HG02798 (cell line): ENCODE measurements around the gene KATNIP.
"Not testable (repeated sequence)": the region's sequence is repeated elsewhere in the genome, so short reads cannot be mapped to it uniquely, and the experiment has no call there.

ENCODE experiments used
- ATAC-seq: cut with Tn5 transposase; IDR thresholded peaks from one replicate; pipeline ENCODE4 v1.9.1; 2021; ENCODE audit warnings: mild to moderate bottlenecking; ENCODE audit not compliant: unreplicated experiment, poor library complexity

KATNIP gene

DNA sequence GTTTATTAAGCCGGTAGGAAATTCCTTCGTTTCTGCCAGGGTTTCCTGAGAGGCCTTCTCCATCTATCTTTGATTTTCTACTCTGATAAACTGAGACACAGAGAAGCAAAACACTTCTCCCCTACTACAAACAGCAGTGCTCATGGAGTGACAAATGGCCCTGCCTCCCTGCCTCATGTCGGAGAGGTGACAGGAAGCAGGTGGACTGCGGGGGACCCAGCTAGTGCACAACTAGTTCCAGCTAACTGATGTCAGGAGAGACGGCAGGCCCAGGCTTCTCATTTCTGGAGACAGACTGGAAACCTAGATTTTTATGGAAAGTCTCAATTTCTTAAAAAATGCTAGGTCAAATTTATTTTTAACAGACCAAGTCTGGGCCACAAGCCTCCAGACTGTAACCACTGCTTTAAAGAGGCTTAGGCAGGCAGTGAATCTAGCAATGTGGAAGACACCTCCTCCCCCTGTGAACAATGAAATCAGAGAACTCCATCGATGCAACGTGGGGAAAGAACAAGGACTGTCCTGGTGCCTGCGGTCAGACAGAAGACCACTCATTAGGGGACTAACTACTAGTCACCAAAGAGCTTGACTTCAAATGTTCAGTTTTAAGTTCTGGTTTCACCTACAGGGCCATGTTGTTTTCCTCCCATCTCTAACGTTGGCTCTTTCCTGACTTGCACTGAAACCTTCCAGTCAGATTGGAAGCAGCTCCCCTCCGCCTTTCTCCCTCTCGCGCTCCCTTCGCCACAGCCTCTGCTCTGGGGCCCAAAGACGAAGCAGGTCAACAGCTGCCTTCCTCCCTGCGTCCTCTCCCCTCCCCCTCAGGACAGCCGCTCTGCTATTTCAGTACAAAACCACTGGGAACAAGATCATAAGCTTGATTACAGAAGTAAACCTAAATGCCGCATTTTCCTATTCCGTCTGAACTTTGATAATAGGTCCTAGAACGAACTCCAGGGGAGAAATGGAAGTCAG is 17.8 kb upstream of the KATNIP start:
- ATAC-seq = no peak

DNA sequence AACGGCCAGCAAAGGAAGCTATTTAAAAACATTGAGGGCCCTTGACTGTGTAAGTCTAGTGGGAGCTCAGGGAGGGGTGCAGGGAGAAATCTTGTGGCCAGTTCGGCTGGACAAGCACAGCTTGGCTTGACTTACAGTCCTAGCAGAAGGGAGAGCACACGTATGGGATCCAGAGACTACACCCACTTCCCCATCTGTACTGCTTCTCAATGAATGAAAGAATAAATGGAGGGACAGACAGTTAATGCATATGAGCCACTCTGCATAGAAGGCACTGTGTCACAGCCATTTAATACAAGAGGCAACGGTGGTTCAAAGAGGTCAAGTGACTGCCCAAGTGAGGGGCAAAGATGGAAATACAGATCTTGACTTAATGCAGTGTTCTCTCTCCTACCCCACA is 15.7 kb upstream of the KATNIP start:
- no peak for ATAC-seq

DNA sequence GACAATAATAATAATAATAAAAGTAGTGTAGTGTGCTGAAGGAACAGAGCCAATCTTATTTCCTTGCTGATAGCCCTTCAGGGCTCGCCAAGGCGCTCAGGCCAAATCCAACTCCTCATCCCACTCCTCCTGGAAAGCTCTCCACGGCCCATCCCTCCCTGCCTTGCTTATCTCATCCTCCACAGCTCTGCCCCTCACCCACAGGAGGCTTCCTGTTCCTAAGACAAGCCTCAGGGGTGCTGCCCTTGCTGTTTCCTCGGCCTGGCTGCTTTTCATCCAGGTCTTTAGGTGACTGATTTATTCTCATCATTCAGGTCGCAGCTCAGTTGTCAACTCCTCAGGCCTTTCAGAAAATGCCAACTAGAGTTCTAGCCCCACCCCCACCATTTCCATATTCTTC is 11.4 kb upstream of the KATNIP start:
- ATAC-seq = no peak

DNA sequence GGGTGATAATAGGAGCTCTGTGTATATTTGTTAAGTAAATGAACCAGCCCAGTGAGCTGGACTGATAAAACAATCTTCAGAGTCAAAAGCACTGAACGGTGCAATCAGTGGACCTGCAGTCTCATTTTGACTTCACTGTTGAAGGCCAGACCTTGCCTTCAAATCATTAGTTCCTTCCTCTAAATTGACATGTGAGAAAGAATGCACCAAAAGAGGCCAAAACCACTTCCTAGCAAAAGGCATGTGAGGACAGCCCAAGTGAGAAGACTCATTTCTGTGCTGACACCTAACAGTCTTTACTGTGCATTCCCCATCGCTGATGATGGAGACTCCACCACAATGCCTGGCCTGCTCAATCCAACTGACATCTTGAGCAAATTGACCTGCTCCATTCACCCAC is 10.8 kb upstream of the KATNIP start:
- ATAC-seq = no peak

DNA sequence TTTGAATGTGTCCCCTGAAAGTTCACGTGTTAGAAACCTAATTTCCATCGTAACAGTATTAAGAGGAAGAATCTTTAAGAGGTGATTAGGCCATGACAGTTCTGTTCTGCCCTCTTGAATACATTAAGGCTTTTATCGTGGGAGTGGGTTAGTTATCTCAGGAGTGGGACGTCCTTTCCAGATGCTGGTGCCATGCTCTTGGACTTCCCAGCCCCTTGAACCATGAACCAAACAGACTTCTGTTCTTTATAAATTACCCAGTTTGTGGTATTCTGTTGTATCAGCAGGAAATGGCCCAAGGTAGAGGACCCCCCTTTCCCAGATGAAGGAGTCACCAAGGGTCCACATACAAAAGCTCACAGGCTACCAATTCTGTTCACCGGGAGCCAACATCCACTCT is 10.3 kb upstream of the KATNIP start:
- ATAC-seq = no peak

DNA sequence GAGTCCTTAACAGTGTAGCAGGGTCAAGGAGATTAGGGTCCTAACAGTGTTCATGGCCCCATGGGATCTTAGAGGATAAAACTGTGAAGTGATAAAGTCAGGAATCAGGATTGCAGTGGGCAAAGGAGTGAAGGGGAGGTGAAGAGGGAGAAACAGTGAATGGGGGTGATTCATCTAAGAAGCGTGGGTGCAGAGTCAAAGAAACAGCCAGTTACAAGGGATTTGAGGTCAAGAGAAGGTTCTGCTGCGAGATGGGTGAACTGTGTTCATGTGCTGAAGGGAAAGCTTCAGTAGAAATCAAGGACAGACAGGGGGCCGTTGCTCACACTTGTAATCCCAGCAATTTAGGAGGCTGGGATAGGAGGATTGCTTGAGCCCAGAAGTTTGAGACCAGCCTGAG is 6.1 kb upstream of the KATNIP start:
- no peak for ATAC-seq

DNA sequence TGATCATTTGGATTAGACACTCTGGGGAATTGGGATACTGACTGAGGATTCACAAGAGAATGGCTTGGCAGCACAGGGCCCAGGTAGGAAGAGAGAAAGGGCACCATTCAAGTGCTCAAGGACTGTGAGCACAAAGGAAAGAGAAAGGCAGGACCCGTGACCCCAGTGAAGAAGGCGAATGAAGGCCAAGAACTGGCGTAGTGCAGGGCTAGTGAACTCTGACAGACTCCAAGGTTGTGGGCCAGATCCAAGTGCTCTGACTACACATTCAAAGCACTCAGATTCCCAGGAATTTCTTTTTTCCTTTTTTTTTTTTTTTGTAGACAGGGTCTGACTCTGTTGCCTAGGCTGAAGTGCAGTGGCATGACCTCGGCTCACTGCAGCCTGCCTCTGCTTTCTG is 5.3 kb upstream of the KATNIP start:
- ATAC-seq = no peak

DNA sequence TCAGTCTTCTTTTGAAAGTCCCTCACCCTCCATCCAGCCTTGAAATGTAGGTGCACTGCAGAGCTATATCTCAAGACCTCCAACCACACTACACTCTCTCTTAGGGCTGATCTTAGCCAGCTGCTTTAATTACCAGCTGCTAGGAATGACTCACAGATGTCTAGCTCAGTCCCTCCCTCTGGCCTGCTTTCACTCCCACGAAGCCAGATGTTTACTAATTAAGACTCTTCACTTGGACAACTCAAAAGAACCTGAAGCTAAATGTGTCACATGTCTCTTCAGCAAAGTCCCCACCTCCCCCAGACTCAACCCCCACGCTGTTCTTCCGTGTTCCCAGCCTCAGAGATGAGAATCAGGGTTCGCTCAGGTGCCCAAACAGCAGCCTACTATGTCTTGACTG is 2.8 kb upstream of the KATNIP start:
- ATAC-seq = no peak

DNA sequence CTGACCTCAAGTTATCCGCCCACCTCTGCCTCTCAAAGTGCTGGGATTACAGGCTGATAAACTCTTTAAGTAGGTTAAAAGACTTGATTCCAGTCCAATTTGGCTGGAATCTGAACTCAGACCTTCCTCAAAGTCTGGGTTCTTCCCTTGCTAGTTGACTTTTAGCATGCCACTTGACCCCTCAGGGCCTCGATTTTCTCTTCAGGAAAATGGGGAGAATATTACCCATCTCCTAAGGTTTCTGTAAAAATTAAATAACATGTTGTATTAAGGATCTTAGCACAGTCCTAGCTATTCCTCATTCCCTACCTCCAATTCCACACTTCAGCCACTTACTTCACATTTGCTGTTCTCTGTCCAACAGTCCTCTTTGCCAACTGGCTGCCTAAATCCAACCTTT is 2.1 kb upstream of the KATNIP start:
- no peak for ATAC-seq

DNA sequence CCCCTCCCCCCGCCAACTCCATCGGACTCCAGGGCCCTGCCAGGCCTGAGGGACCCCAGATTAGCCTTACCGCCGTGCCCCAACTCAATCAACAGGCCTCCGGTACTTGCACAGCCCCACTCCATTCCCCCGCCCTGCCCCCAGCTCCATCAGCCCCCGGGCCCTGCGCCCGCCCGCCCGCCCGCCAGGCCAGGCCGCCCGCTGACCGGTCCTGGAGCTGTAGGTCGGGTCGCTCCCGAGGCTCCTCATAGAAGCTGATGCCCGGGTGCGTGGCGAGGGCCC is 539 bp upstream of the KATNIP start:
- peak; percentile 25 for ATAC-seq

DNA sequence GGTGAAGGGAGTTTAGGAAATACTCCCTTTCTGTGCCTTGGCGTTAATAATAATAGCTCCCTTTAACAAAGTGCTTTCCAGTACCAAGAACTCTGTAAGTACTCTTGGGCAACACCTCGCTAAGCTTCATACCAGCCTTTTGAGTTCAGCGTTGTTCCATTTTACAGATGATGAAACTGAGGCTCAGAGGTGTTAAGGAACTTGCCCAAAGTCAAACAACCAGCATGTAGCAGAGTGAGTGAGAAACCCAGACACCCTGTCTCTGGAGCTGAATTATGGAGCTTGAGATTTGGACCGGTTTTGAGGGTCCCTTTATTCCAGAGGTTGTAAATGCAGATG is 607 bp downstream of the KATNIP start:
- ATAC-seq = no peak

DNA sequence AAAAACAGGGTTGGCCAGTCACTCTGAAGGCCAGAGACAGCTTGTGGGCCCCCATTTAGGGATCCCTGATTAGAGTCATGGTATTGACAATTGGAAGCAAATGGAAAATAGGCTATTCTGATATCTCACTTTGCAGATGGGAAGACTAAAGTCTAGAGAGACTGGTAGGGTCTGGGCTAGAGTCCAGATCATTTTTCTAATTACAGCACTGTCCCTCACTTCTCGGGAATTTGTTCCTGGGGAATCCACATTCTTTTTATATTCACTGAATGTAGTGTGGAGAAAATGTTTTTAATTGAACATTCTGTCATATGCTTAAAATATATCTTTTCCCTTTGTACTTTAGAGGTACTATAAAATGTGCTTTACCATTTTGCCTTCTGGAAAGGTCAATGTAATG is 1.1 kb downstream of the KATNIP start:
- no peak for ATAC-seq

DNA sequence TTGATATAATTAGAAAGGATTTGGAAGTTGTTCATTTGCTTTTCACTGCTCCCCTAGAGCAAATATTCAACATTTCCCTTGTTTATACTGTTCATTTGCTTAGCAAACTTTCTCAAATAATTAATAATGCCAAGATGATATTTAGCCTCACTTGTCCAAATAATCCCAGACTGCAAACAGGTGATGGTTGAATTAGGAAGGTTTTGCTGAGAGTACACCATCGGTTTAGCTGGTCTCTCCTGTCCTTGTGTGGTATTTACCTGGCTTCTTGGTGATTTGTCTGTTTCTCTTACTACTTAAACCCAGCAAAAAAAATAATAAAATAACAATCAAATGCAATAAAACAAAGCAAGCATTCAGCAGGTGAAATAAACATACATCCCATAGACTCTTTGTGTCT is 6.5 kb downstream of the KATNIP start:
- ATAC-seq = no peak

DNA sequence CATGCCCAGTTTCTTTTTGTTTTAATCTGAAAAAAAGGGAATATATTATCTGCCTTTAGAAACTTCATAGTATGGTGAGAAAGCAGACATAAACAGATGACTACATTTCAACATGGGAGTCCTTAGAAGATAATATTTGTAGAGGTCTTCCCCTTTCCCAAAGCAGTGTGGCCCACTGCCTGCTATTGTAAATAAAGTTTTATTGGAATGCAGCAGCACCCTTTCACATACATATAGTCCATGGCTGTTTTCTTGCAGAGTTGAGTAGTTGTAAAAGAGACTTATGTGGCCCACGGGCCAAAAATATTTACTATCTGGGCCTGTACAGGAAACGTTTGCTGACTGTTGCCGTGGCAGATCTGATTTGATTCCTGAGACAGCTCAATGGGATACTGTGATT is 8.5 kb downstream of the KATNIP start:
- ATAC-seq = no peak

DNA sequence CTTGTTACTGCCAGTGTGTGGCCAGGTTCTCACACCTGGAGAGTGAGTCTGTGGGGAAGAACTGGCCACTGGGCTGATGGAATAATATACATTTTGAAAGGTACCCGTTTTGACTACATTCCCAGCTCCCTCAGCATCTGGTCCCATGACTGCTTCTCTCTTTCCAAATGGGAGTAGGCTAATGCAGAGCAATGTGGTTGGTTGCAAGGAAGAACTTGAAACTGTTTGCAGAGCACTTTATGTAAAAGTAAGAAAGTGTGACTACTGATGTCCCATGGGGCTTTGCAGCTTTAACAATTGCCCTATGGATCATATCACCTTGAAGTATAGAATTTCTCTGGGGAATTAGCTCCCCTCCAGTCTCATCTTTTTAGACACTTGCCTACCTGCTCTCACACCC is 9.0 kb downstream of the KATNIP start:
- no peak for ATAC-seq

DNA sequence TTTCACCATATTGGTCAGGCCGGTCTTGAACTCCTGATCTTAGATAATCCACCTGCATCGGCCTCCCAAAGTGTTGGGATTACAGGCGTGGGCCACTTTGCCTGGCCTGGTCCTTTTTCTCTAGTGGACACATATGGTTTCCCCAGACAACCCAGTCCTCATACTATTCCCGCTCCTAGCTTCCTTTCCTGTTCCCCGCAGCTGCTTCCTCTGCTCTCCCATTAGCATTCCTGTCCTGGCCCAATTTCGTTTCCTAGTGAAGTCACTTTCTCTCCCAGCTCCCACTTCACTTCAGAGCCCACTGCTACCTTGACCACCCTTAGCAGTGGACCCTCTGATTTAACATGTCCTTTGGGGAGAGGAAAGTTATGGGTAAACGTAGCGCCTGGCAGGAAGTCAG is 11.3 kb downstream of the KATNIP start:
- ATAC-seq = no peak

DNA sequence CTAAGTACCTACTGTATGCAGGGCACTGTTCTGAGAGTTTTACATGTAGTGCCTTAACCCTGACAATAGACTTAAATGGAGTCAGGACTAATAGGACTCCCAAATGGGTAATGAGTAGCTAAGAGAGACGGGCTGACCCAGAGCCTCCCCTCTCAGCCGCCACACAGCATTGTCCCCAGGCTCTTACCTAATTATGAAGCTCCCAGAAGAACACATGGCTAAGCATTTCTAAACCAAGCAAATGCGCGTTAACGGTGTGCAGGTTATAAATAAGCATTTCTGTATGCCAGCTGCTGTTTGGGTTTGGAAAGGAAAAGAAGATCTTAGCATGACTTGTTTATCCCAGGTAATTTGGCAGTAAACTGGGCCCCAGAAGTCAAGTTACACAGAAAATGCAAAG is 14.3 kb downstream of the KATNIP start:
- no peak for ATAC-seq

DNA sequence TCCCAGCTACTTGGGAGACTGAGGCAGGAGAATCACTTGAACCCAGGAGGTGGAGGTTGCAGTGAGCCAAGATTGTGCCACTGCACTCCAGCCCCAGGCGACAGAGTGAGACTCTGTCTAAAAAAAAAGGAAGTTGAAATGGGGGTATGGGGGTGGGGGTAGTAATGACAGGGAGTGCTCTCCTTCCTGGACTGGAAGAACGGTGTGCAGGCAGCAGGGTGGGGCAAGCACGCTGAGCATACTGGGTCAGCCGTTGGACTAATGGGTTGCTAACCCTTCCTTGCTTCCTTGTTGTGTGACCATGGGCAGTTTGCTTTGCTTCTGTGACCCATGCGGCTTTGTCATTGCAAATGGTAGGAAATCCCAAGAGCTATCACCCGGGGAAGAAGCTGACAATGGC is 16.5 kb downstream of the KATNIP start:
- ATAC-seq = no peak

DNA sequence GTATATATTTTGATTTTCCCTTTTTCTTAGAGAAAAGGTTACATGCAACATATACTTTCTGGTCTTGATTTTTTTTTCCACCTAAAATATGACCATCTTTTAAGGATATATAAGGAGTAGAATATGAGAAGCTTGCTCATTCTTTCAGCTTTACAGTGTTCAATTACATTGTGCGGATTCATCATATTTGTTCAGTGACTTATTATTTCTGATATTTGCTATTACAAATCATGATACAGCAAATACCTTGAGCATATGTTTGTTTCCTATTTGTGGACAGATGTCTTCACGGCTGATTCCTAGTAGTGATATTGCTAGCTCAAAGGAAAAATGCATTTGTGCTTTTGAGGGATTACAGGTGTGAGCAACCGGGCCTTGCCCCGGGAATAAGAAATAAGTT is 18.1 kb downstream of the KATNIP start:
- ATAC-seq = no peak

DNA sequence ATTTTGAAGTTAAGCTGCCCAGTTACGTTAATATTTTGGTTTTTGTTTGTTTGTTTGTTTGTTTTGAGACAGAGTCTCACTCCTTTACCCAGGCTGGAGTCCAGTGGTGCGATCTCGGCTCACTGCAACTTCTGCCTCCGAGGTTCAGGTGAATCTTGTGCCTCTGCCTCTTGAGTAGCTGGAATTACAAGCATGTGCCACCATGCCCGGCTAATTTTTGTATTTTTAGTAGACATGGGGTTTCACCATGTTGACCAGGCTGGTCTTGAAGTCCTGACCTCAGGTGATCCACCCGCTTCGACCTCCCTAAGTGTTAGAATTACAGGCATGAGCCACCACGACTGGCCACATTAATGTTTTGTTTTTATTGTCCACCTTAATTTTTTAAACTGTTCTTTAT is 21.0 kb downstream of the KATNIP start:
- ATAC-seq = not testable (repeated sequence)

DNA sequence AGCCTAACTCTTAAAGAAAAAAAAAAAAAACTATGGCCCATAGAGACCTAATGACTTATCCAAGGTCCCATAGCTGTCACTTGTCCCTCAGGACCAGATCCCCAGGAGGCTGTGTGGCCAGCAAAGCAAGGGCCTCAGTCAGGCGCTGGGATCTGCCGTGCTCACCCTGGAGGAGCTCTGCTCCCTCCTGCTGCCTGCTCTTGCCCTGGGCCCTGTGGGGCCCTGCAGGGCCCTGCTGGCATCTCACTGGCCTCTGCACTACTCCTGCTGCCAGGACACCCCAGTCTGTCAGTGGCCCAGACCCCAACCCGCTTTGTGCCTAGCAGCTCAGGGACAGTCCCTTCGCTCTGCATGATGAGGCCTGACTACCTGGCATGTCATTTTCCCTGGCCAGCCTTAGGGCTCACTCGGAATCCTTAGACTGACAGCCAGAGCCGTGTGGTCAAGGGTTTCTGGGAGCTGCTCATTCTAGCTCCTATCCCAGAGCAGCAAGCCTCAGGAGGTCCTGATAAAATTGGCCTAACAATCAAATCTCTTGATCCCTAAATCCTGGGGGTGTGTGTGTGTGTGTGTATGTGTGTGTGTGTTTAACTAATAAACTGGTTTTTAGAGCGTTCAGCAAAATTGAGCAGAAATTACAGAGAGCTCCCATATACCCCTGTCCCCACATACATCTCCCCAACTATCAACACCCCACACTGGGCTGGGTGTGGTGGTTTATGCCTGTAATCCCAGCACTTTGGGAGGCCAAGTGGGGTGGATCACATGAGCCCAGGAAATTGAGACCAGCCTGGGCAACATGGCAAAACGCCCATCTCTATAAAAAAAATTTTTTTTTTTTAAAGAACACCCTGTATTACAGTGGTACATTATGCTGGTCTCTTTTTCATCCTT is 21.7 kb downstream of the KATNIP start:
- no peak for ATAC-seq

DNA sequence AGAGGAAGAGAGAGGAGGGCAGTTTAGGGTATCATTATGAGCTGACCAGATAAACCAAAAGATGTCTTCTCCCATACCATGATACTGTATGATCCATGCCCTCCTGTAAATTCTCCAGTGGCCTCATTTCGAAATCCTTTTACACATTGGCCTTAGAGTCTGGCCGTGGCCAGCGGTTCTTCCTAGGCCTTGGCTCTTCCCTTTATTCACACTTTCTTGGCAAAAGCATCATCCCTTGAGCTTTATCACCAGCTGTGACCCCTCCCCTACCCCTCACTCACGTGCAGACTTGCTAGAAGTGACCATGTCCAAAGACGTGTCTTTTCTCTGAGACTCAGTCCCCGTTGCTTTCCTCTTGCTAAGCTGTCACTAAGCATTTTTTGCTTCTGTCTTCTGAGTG is 22.8 kb downstream of the KATNIP start:
- ATAC-seq = no peak
